Measurements from ENCODE around the gene IL17B.

IL17B gene

DNA sequence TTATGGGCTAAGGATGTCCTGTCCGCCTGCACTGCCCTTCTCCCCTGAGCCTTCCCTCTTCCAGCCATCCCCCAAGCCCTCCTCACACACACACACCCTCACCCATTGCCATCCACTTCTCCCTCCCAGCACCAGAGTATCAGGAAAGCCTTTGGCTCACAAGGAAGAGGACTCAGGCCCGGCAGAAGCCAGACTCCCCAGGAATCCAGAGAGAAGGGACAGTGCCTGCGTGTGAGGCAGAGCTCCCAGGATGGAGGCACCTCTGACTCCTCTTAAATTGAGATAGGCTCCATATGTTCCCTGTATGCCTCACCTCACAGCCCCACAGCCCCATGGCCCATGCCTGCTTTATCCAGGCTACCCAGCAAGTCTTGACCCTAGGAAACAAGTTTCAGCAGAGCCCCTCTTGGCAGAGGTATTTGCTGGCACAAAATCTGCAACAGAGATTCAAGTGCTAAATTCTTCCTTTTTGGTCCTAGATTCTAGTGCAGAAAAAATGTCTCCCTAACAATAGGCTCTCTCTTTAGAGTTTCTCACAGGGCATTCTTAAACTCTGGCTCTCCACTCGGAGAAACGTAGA is 761 bp downstream of the IL17B start:
- no peak overlapping the region for H3K27ac ChIP-seq
- no peak for TF ChIP-seq ZFX (IDR thresholded peaks at IDR 0.05)
- no peak for TF ChIP-seq CTCF (conservative IDR thresholded peaks at IDR 0.05)

GRCh38 chr5:149376711-149377447 is 2.2 kb downstream of the IL17B start:
- TF ChIP-seq CTCF (conservative IDR thresholded peaks at IDR 0.05) (no peak), ZFX (IDR thresholded peaks at IDR 0.05) (no peak)
- H3K27ac ChIP-seq, result no peak overlapping the region

- H3K27ac ChIP-seq, result no peak overlapping the region
- no peak for TF ChIP-seq CTCF (conservative IDR thresholded peaks at IDR 0.05)
- no peak for TF ChIP-seq ZFX (IDR thresholded peaks at IDR 0.05)
These were observed 3.0 kb downstream of the IL17B start for GRCh38 chr5:149376104-149376503.

GRCh38 chr5:149375434-149375833 is 3.7 kb downstream of the IL17B start:
- TF ChIP-seq CTCF (conservative IDR thresholded peaks at IDR 0.05), result no peak
- TF ChIP-seq ZFX (IDR thresholded peaks at IDR 0.05), result no peak
- no peak overlapping the region for H3K27ac ChIP-seq

DNA sequence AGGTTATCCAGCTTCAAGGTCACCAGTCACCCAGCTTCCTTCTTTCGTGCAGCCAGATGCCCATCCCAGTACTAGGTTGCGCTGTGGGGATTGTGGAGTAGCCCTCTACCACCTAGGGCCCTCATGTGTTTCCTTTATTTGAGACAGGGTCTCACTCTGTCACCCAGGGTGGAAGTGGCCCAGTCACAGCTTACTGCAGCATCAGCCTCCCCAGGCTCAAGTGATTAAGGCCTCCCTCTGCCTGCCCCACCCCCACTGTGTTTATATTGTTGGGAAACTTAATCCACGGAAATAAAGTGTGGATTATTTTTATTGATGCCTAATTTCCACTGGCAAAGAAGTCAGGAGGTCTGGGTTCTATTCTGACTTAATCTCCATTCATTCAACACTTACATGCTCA is 4.3 kb downstream of the IL17B start:
- H3K27ac ChIP-seq, result no peak overlapping the region
- no peak for TF ChIP-seq ZFX (IDR thresholded peaks at IDR 0.05)
- TF ChIP-seq CTCF (conservative IDR thresholded peaks at IDR 0.05), result no peak

- no peak for TF ChIP-seq ZFX (IDR thresholded peaks at IDR 0.05)
- no peak for TF ChIP-seq CTCF (conservative IDR thresholded peaks at IDR 0.05)
- H3K27ac ChIP-seq, result no peak overlapping the region
These were observed 4.8 kb downstream of the IL17B start for GRCh38 chr5:149374303-149374702.

DNA sequence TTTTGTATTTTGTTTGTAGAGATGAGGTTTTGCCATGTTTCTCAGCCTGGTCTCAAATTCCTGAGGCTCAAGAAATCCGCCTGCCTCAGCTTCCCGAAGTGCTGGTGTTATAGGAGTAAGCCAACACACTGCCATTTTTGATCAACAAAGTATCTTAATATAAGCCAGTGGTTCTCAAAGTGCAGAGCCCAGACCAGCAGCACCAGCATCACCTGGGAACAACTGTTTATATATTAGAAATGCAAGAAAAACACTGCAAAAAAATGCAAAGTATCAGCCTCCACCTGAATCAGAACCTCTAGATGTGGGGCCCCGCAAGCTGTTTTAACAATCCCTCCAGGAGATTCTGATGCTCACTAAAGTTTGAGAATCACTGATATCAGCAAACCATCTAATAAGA is 6.2 kb downstream of the IL17B start:
- no peak overlapping the region for H3K27ac ChIP-seq
- TF ChIP-seq ZFX (IDR thresholded peaks at IDR 0.05), result no peak
- no peak for TF ChIP-seq CTCF (conservative IDR thresholded peaks at IDR 0.05)
